Endothelial cell of umbilical vein (primary cell): Measurements from ENCODE around the gene ATF1. TPM values are rescaled to one million over a fixed set of nuclear protein-coding genes. Genes with fewer than 3 reads are reported as not detected.
"Not testable (repeated sequence)": the region's sequence is repeated elsewhere in the genome, so short reads cannot be mapped to it uniquely, and the experiment has no call there.

Source experiments
- BruUV-seq: library from RNA; stranded (reverse); fragments of 400-500 nt; replicated peaks from 2 replicates; lab custom pipeline; 2021; lab: Mats Ljungman, UMichigan
- CTCF ChIA-PET: fragments of 300-600, 350-600 bp; sonication (Branson Sonifier 250); formaldehyde crosslinking; loops from one replicate; lab custom pipeline; 2021; ENCODE audit warnings: antibody characterized with exemption, inconsistent platforms; lab: Charles Lee
- POLR2A ChIA-PET: fragments of 300-600, 350-600 bp; sonication (Branson Sonifier 250); formaldehyde crosslinking; loops from one replicate; lab custom pipeline; 2021; ENCODE audit warnings: antibody characterized with exemption, inconsistent platforms; lab: Charles Lee
- DNase-seq: peaks from one replicate; pipeline ENCODE4 v3.0.0-alpha.2; 2011; ENCODE audit warnings: low read depth, low spot score
- FAIRE-seq: peaks from 2 replicates; lab custom pipeline; 2011; peaks lifted over from hg19 to GRCh38; lab: Jason Lieb, UNC
- H2AFZ ChIP-seq: 2 replicates; pipeline ENCODE4 v1.6.0; 2012; ENCODE audit warnings: low read depth, low read length, control low read depth, inconsistent platforms
- H3K27ac ChIP-seq: 2 replicates; pipeline ENCODE4 v1.5.1; 2011; ENCODE audit warnings: low read depth, mild to moderate bottlenecking, control low read depth, low read length, moderate library complexity; ENCODE audit not compliant: insufficient read depth
- H3K27me3 ChIP-seq, 2 experiments: 2 replicates each; pipeline versions ENCODE4 v1.6.0 to v1.6.1; 2011; ENCODE audit warnings: low read length in 2 of 2, mixed read lengths in 1 of 2; ENCODE audit not compliant: control insufficient read depth in 2 of 2, insufficient read depth in 2 of 2
- H3K36me3 ChIP-seq, 2 experiments: 2 replicates in 1 of 2; 3 replicates in 1 of 2; pipeline ENCODE4 v1.5.1; 2011; ENCODE audit warnings: low read length in 2 of 2, mild to moderate bottlenecking in 1 of 2, moderate library complexity in 1 of 2; ENCODE audit not compliant: control insufficient read depth in 2 of 2, insufficient read depth in 2 of 2; ENCODE audit errors: extremely low read depth in 1 of 2
- H3K4me1 ChIP-seq: 3 replicates; pipeline ENCODE4 v1.5.1; 2011; ENCODE audit warnings: mild to moderate bottlenecking, low read length; ENCODE audit not compliant: control insufficient read depth, insufficient read depth; ENCODE audit errors: extremely low read depth
- H3K4me2 ChIP-seq: 2 replicates; pipeline ENCODE4 v1.6.1; 2011; ENCODE audit warnings: low read length, control low read depth, mixed read lengths; ENCODE audit not compliant: insufficient read depth
- H3K4me3 ChIP-seq, 3 experiments: fragments of 200-600 bp in 1 of 3; sonication (generic), shearing (Covaris generic) in 1 of 3; replicated peaks in 1 of 3; 2 replicates each; pipeline ENCODE4 v1.5.1; 2011 to 2016; ENCODE audit warnings: control low read depth in 3 of 3, low read length in 3 of 3, mild to moderate bottlenecking in 2 of 3, inconsistent platforms in 1 of 3, low read depth in 1 of 3, moderate library complexity in 1 of 3; ENCODE audit not compliant: insufficient read depth in 1 of 3
- H3K79me2 ChIP-seq: 2 replicates; pipeline ENCODE4 v1.6.0; 2012; ENCODE audit warnings: low read length, inconsistent platforms; ENCODE audit not compliant: control insufficient read depth, insufficient read depth
- H3K9ac ChIP-seq: replicated peaks from 2 replicates; pipeline ENCODE3; 2011; ENCODE audit warnings: low read length, control low read depth; ENCODE audit not compliant: insufficient read depth; ENCODE audit errors: extremely low read depth
- H3K9me1 ChIP-seq: replicated peaks from 3 replicates; pipeline ENCODE4 v1.6.0; 2011; ENCODE audit warnings: mild to moderate bottlenecking, low read length; ENCODE audit not compliant: control insufficient read depth, insufficient read depth; ENCODE audit errors: extremely low read depth
- H3K9me3 ChIP-seq: replicated peaks from 2 replicates; pipeline ENCODE4 v1.5.1; 2012; ENCODE audit warnings: low read length, inconsistent platforms; ENCODE audit not compliant: control insufficient read depth, insufficient read depth
- H4K20me1 ChIP-seq: replicated peaks from 2 replicates; pipeline ENCODE3; 2011; ENCODE audit warnings: mild to moderate bottlenecking, low read length; ENCODE audit not compliant: control insufficient read depth, insufficient read depth; ENCODE audit errors: extremely low read depth
- CTCF ChIP-seq, 2 donors: IDR thresholded peaks; 1 replicate in 1 of 2; 2 replicates in 1 of 2; pipeline ENCODE4 v1.5.1; 2011; ENCODE audit warnings: low read length in 2 of 2, mild to moderate bottlenecking in 2 of 2, moderate library complexity in 2 of 2, control low read depth in 1 of 2, inconsistent platforms in 1 of 2, low read depth in 1 of 2; ENCODE audit not compliant: insufficient read depth in 1 of 2; ENCODE audit errors: extremely low read depth in 1 of 2
- EZH2 ChIP-seq: IDR thresholded peaks from 2 replicates; pipeline ENCODE4 v1.6.1; 2012; ENCODE audit warnings: borderline replicate concordance, low read depth, mild to moderate bottlenecking, moderate library complexity, low read length, inconsistent platforms; ENCODE audit not compliant: severe bottlenecking
- FOS ChIP-seq: IDR thresholded peaks from 2 replicates; pipeline ENCODE4 v1.6.1; 2011; ENCODE audit warnings: mild to moderate bottlenecking, low read length, moderate library complexity, borderline replicate concordance; ENCODE audit not compliant: insufficient read depth
- GATA2 ChIP-seq: IDR thresholded peaks from 2 replicates; pipeline ENCODE4 v1.7.0; 2011; ENCODE audit warnings: low read depth, mild to moderate bottlenecking, moderate library complexity, mixed read lengths, low read length; ENCODE audit not compliant: insufficient read length, insufficient read depth
- JUN ChIP-seq: IDR thresholded peaks from 2 replicates; pipeline ENCODE4 v1.6.1; 2011; ENCODE audit warnings: borderline replicate concordance, low read depth; ENCODE audit not compliant: insufficient read length, insufficient read depth
- MAX ChIP-seq: IDR thresholded peaks from 2 replicates; pipeline ENCODE4 v1.6.1; 2011; ENCODE audit not compliant: insufficient read depth, insufficient read length
- MYC ChIP-seq: IDR thresholded peaks from one replicate; pipeline ENCODE4 v1.6.1; 2011; ENCODE audit warnings: mild to moderate bottlenecking, low read depth, low read length
- POLR2A ChIP-seq: IDR thresholded peaks from 2 replicates; pipeline ENCODE4 v1.6.1; 2012; ENCODE audit warnings: low read depth, mild to moderate bottlenecking, control low read depth, low read length
- POLR2AphosphoS5 ChIP-seq: IDR thresholded peaks from 2 replicates; pipeline ENCODE4 v1.6.1; 2012; ENCODE audit warnings: low read depth, mild to moderate bottlenecking, control low read depth, low read length, moderate library complexity; ENCODE audit not compliant: insufficient read depth
- dilution Hi-C: fragments of 300-500 bp; cut with MboI; formaldehyde crosslinking; loops from one replicate; pipeline ENCODE4 v1.15.0; 2019; ENCODE audit warnings: low sequenced_read_pairs; ENCODE audit not compliant: extremely low pct_ligation_motif_present
- intact Hi-C: fragments of 100-400 bp; cut with micrococcal nuclease; formaldehyde crosslinking; loops from one replicate; pipeline ENCODE4 v1.10.0; 2022
- polyA plus RNA-seq, 4 experiments: library from polyadenylated mRNA; depleted of rRNA in 3 of 4; stranded (reverse) in 3 of 4; unstranded in 1 of 4; fragments of >200 nt; gene quantifications; 2 replicates each; pipeline versions ENCODE4 v1.2.1 to v1.2.3, GENCODE V29; 2011 to 2012; ENCODE audit warnings: missing spikeins in 1 of 4
- total RNA-seq: library from RNA; stranded (reverse); gene quantifications from 2 replicates; pipeline ENCODE4 v1.2.3, GENCODE V29; 2021

The ATF1 gene
- total and polyA plus RNA-seq, 2 donors (not counting 3 experiments of a cell fraction or from before 2014, with no cell fraction given): 14.5 to 26.7 TPM

- no peaks in the 10 kb centered on the region for H3K79me2 ChIP-seq
- intact Hi-C loops: loop anchor here (5.0 kb wide), 1 partner anchor 253 kb away; the partner anchor contains the start of gene CSRNP2
- H3K4me1 ChIP-seq: no peaks in the 10 kb centered on the region
- H3K9ac ChIP-seq: no peak overlapping the region
- dilution Hi-C loops: no loop called here
- H3K9me1 ChIP-seq: no peaks in the 10 kb centered on the region
- CTCF ChIA-PET: interaction anchor here (6.9 kb wide), 1 partner anchor 158 kb away, joined by 299 read pairs; no protein-coding TSS in a partner anchor
- H2AFZ ChIP-seq: no peak overlapping the region
- no peak for DNase-seq
- FAIRE-seq: no peak
- H3K27me3 ChIP-seq: peaks cover 0 to 3% of the 10 kb centered on the region in 2 experiments
- no TSS peak for BruUV-seq
- H3K4me3 ChIP-seq: no peak overlapping the region
- no peak for TF ChIP-seq EZH2
- no peak for TF ChIP-seq MYC
- no peak for TF ChIP-seq JUN
- TF ChIP-seq GATA2: no peak
- no peak for TF ChIP-seq FOS
- no peak for TF ChIP-seq CTCF (IDR thresholded peaks at IDR 0.05; ENCODE audit: extremely low read depth in 1 of 2, insufficient read depth in 1 of 2, low read depth in 1 of 2, low read length in 2 of 2)
- TF ChIP-seq POLR2A: no peak
- TF ChIP-seq MAX: no peak
- no peak for TF ChIP-seq POLR2AphosphoS5
- no peaks in the 10 kb centered on the region for H4K20me1 ChIP-seq
- H3K4me2 ChIP-seq: no peak overlapping the region
- no peaks in the 10 kb centered on the region for H3K36me3 ChIP-seq
- no peak overlapping the region for H3K27ac ChIP-seq
- POLR2A ChIA-PET: no interaction called here
- H3K9me3 ChIP-seq: no peaks in the 10 kb centered on the region
Observed at GRCh38 chr12:50828886-50829285, 65.0 kb downstream of the ATF1 start.

- H3K9ac ChIP-seq, CTCF ChIA-PET, intact Hi-C loops, DNase-seq, dilution Hi-C loops, H3K4me1 ChIP-seq, H4K20me1 ChIP-seq, H3K36me3 ChIP-seq, H3K27ac ChIP-seq, FAIRE-seq, H3K79me2 ChIP-seq, H3K4me2 ChIP-seq, BruUV-seq, POLR2A ChIA-PET, H3K27me3 ChIP-seq, H3K9me3 ChIP-seq, H2AFZ ChIP-seq, H3K9me1 ChIP-seq, H3K4me3 ChIP-seq: not testable (repeated sequence)
Observed at GRCh38 chr12:50833801-50834200, 69.9 kb downstream of the ATF1 start.
